ENCODE data around the gene TFAP2E.

Gene TFAP2E

DNA sequence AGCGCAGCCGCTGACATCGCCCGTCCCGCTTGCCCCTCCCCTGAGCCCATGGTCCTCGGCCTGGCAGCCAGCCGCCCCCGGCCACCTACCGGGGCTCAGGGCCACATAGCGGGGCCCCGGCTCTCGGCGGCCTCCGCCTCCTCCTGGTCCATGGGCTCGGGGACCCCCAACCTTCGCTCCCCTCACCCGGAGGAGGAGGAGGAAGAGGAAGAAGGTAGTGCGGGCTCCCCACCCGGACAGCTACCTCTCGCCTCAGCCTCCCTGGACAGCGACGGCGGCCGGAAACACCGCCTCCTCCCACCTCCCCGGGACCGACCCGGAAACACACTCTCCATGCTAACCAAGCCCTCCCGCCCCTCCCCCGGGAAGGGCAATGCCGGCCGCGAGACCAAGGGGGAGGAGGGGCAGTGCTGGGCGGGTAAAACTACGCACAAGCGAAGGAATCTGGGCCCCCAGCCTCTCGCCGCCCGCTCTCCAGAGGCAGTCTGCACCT lies 15.9 kb upstream of the TFAP2E start, which contains the start of gene KIAA0319L:
Gene KIAA0319L, minus strand, starts transcription at position 286 of the 493 bp plus-strand sequence. CDS start 2,912 bp downstream, outside the sequence.
- WGBS (ENCODE audit: insufficient coverage, insufficient read length), result no CpG with 5 or more reads among the region's 39 CpGs

DNA sequence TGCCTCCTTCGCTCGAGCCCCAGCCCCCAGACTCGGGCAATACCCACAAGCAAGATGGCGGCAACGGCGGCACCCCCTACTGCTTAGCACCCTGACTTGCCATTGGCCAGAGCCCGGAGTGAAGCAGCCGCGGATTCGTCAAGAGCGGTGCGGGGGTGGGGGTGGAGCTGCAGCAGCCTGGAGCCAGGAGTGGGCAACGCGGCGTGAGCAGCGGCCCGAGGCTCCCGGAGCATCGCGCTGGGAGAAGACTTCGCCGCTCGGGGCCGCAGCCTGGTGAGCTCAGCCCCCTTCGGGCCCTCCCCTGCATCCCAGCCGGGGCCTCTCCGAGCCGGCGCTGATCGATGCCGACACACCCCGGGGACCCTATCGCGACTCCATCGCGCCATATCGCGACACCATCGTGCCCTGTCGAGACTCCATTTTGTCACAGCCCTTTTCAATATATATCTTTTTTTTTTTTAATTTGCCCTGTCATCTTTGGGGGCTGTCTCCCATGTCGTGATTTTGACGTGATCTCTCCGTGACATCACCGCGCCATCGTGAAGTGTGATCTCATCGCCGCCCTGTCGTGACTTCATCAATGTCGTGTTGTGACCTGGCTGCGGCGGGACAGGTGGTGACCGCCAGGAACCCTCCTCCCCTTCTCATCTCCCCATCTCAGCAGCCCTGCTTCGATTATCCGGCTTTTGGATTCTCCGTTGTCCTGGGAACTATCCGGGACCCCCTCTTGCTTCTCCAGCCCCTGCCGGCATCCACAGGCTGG lies 15.3 kb upstream of the TFAP2E start, which contains the start of gene NCDN:
Gene NCDN, plus strand, starts transcription at position 189 of the 763 bp plus-strand sequence. Its CDS starts 392 bp downstream, at position 581.
- Histone ChIP-seq H3K9me3 (ENCODE audit: control insufficient read depth, insufficient read depth, low read length) (no peaks in the 10 kb centered on the region), H3K27ac (ENCODE audit: low read length) (no peak within 1 kb of the TSS), H3K36me3 (ENCODE audit: control insufficient read depth, insufficient read depth, low read length) (peaks cover 21% of the 10 kb centered on the region), H3K4me1 (ENCODE audit: control insufficient read depth, insufficient read depth, low read length) (peaks cover 3% of the 10 kb centered on the region; the same call in 1 of the 2 replicates), H3K27me3 (ENCODE audit: control insufficient read depth, insufficient read depth, low read length) (no peaks in the 10 kb centered on the region), H3K4me3 (ENCODE audit: low read length) (peak within 1 kb of the TSS; percentile 87)
- DNase-seq (ENCODE audit: low read depth, low spot score), result peak; percentile 94
- no CpG with 5 or more reads among the region's 58 CpGs for WGBS (ENCODE audit: insufficient coverage, insufficient read length)

More for the DNA sequence above, 15.9 kb upstream of the TFAP2E start, which contains the start of gene KIAA0319L:
- H3K9me3 ChIP-seq (ENCODE audit: control insufficient read depth, insufficient read depth, low read length), result no peaks in the 10 kb centered on the region
- no peak for DNase-seq (ENCODE audit: low read depth, low spot score)
- H3K27me3 ChIP-seq (ENCODE audit: control insufficient read depth, insufficient read depth, low read length), result no peaks in the 10 kb centered on the region
- H3K27ac ChIP-seq (ENCODE audit: low read length), result no peak within 1 kb of the TSS
- H3K4me3 ChIP-seq (ENCODE audit: low read length), result peak within 1 kb of the TSS; percentile 87
- H3K36me3 ChIP-seq (ENCODE audit: control insufficient read depth, insufficient read depth, low read length), result peaks cover 18% of the 10 kb centered on the region
- peaks cover 3% of the 10 kb centered on the region; the same call in 1 of the 2 replicates for H3K4me1 ChIP-seq (ENCODE audit: control insufficient read depth, insufficient read depth, low read length)

DNA sequence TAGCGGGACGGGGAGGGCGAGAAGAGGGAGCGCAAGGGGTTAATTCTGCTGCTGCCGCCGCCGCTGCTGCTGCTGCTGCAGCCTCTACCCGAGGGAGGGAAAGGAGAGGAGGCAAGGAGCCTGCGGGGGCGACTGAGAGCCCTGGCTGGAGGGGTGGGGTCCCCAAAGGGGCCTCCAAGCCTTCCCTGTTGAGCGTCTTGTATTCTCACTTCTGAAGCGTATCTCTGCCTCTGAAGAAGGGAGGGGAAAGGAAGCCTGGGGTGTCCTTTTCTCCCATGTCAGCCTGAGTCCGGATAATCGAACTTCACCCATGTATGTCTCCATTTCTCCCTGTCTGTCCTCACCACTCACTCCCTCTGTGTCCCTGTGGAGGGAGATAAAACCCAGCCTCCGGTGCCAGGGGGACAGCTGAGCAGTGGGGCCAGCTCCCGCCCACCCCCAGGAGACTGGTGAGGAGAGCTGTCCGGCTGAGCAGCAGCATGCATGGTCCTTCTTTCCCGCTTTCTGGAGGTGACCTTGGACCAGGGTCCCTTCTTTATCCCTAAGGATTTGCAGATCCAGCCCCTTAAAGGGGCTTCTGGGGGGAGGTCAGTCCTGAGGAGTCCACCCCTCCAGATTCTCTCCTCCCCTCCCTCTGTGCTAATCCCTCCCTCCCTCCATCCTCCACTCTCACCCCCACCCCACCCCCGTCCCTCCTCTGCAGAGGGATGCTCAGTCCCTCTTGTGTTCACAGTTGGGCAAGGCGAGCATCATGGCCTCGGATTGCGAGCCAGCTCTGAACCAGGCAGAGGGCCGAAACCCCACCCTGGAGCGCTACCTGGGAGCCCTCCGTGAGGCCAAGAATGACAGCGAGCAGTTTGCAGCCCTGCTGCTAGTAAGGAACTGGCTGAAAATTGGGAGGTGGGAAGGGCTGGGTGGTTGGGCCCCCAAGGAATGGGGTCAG lies 14.5 kb upstream of the TFAP2E start:
- no peaks in the 10 kb centered on the region for H3K9me3 ChIP-seq (ENCODE audit: control insufficient read depth, insufficient read depth, low read length)
- no peaks in the 10 kb centered on the region for H3K27me3 ChIP-seq (ENCODE audit: control insufficient read depth, insufficient read depth, low read length)
- no peak for DNase-seq (ENCODE audit: low read depth, low spot score)
- peaks cover 3% of the 10 kb centered on the region; the same call in 1 of the 2 replicates for H3K4me1 ChIP-seq (ENCODE audit: control insufficient read depth, insufficient read depth, low read length)
- H3K27ac ChIP-seq (ENCODE audit: low read length), result no peak overlapping the region
- peaks cover 21% of the 10 kb centered on the region for H3K36me3 ChIP-seq (ENCODE audit: control insufficient read depth, insufficient read depth, low read length)
- WGBS (ENCODE audit: insufficient coverage, insufficient read length), result no CpG with 5 or more reads among the region's 26 CpGs
- H3K4me3 ChIP-seq (ENCODE audit: low read length), result peak overlapping the region; percentile 87; the same call in 1 of the 2 replicates

DNA sequence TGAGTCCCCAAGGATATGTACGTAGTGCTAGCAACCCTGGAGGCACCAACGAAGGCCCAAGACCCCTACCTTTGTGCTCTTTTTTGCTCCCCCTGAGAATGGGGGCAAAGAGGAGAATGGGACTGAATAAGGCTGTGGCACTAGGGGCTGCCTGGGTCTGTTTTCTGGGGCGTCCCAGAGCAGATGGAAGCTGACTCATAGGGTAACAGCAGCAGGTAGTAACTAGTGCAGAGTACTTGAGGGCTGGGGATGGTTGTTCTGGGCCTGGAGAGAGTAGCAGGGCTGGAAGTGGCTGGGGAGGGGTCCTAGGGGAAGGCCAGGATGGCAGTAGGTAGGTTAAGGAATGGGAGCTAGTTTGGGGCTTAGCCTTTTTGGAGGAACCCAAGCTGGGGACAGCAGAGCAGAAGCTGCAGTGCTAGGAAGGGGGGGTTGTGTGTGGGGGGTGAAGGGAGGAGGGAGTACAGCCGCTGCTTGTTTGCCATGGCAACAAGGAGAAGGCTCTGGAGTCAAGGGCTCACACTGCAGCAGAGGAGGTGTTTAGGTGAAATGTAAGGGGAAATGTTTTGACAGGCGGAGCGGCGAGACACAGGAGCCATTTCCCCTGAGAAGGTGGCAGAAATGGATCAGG lies 13.7 kb upstream of the TFAP2E start:
- H3K36me3 ChIP-seq (ENCODE audit: control insufficient read depth, insufficient read depth, low read length), result peaks cover 24% of the 10 kb centered on the region
- H3K27ac ChIP-seq (ENCODE audit: low read length), result no peak overlapping the region
- no peak for DNase-seq (ENCODE audit: low read depth, low spot score)
- no peak overlapping the region for H3K4me3 ChIP-seq (ENCODE audit: low read length)
- peaks cover 3% of the 10 kb centered on the region; the same call in 1 of the 2 replicates for H3K4me1 ChIP-seq (ENCODE audit: control insufficient read depth, insufficient read depth, low read length)
- no CpG with 5 or more reads among the region's 7 CpGs for WGBS (ENCODE audit: insufficient coverage, insufficient read length)
- no peaks in the 10 kb centered on the region for H3K9me3 ChIP-seq (ENCODE audit: control insufficient read depth, insufficient read depth, low read length)
- no peaks in the 10 kb centered on the region for H3K27me3 ChIP-seq (ENCODE audit: control insufficient read depth, insufficient read depth, low read length)

DNA sequence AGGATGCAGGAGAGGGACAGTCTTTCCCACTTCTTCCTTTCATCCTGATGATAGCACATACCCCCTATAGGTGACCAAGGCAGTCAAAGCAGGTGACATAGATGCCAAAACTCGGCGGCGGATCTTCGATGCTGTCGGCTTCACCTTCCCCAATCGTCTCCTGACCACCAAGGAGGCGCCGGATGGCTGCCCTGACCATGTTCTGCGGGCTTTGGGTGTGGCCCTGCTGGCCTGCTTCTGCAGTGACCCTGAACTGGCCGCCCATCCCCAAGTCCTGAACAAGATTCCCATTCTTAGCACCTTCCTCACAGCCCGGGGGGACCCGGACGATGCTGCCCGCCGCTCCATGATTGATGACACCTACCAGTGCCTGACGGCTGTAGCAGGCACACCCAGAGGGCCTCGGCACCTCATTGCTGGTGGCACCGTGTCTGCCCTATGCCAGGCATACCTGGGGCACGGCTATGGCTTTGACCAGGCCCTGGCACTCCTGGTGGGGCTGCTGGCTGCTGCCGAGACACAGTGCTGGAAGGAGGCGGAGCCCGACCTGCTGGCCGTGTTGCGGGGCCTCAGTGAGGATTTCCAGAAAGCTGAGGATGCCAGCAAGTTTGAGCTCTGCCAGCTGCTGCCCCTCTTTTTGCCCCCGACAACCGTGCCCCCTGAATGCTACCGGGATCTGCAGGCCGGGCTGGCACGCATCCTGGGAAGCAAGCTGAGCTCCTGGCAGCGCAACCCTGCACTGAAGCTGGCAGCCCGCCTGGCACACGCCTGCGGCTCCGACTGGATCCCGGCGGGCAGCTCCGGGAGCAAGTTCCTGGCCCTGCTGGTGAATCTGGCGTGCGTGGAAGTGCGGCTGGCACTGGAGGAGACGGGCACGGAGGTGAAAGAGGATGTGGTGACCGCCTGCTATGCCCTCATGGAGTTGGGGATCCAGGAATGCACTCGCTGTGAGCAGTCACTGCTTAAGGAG lies 12.6 kb upstream of the TFAP2E start:
- Histone ChIP-seq H3K4me3 (ENCODE audit: low read length) (no peak overlapping the region), H3K36me3 (ENCODE audit: control insufficient read depth, insufficient read depth, low read length) (peaks cover 24% of the 10 kb centered on the region), H3K27me3 (ENCODE audit: control insufficient read depth, insufficient read depth, low read length) (no peaks in the 10 kb centered on the region), H3K9me3 (ENCODE audit: control insufficient read depth, insufficient read depth, low read length) (no peaks in the 10 kb centered on the region), H3K4me1 (ENCODE audit: control insufficient read depth, insufficient read depth, low read length) (no peaks in the 10 kb centered on the region), H3K27ac (ENCODE audit: low read length) (no peak overlapping the region)
- WGBS (ENCODE audit: insufficient coverage, insufficient read length), result no CpG with 5 or more reads among the region's 44 CpGs
- DNase-seq (ENCODE audit: low read depth, low spot score), result no peak

DNA sequence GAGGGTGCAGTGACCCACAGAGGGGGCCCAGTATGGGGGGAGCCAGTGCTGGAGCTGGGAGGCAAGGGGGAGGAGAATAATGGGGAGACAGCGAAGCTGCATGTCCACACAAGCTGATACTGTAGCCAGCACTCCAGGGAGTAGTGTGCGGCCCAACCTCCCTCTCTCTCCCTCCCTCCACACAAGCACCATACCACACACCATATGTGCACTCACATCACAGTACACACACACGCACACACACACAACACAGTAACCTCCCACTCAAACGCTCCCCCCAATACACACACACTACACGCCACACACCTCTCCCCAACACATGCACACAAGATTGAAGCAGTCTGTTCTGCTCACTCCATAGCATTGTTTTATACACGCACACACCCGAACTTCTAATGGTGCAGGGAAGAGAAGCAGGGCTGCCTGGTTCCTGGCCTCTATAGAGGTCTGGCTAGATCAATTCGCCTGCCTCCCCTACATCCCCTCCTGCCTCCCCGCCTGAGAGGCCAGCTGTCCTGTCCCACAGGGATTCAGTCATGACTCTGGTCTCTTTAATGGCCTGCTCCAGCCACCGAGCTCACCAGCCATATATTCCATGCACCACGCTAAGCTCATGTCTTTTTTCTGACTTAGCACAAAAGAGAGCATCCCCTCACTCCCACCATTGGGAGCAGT lies 11.7 kb upstream of the TFAP2E start:
- H3K27me3 ChIP-seq (ENCODE audit: control insufficient read depth, insufficient read depth, low read length), result no peaks in the 10 kb centered on the region
- DNase-seq (ENCODE audit: low read depth, low spot score), result no peak
- WGBS (ENCODE audit: insufficient coverage, insufficient read length), result 100% methylated on average over 3 of the region's 11 CpGs
- no peak overlapping the region for H3K27ac ChIP-seq (ENCODE audit: low read length)
- no peak overlapping the region for H3K4me3 ChIP-seq (ENCODE audit: low read length)
- H3K4me1 ChIP-seq (ENCODE audit: control insufficient read depth, insufficient read depth, low read length), result no peaks in the 10 kb centered on the region
- no peaks in the 10 kb centered on the region for H3K9me3 ChIP-seq (ENCODE audit: control insufficient read depth, insufficient read depth, low read length)
- H3K36me3 ChIP-seq (ENCODE audit: control insufficient read depth, insufficient read depth, low read length), result peaks cover 24% of the 10 kb centered on the region

DNA sequence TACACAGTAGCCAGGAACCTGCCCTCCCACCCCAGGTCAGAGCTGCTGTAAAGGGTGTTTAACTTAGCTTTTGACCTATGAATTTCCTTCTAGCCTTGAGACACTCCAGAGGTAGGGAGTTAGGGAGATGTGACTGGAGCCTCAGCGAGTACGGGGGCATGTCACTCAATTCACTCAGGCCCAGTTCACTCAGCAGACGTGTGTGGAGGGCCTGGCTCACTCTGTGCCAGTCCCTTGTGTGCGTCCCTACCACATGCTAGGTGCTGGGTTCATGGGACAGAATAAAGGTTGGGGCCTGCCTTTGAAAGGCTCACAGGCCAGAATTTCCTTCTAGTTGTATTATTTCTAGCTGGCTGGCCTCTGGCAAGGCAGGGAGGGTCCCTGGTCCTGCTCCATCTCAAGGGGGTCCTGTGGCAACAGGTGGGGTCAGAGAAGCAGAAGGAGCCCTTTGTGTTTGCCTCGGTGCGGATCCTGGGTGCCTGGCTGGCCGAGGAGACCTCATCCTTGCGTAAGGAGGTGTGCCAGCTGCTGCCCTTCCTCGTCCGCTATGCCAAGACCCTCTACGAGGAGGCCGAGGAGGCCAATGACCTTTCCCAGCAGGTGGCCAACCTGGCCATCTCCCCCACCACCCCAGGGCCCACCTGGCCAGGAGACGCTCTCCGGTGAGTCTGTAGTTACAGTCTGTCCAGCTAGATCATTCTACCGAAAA lies 11.0 kb upstream of the TFAP2E start:
- Histone ChIP-seq H3K9me3 (ENCODE audit: control insufficient read depth, insufficient read depth, low read length) (no peaks in the 10 kb centered on the region), H3K4me3 (ENCODE audit: low read length) (no peak overlapping the region), H3K4me1 (ENCODE audit: control insufficient read depth, insufficient read depth, low read length) (no peaks in the 10 kb centered on the region), H3K27ac (ENCODE audit: low read length) (no peak overlapping the region), H3K36me3 (ENCODE audit: control insufficient read depth, insufficient read depth, low read length) (peaks cover 28% of the 10 kb centered on the region), H3K27me3 (ENCODE audit: control insufficient read depth, insufficient read depth, low read length) (no peaks in the 10 kb centered on the region)
- no peak for DNase-seq (ENCODE audit: low read depth, low spot score)
- WGBS (ENCODE audit: insufficient coverage, insufficient read length), result no CpG with 5 or more reads among the region's 15 CpGs

DNA sequence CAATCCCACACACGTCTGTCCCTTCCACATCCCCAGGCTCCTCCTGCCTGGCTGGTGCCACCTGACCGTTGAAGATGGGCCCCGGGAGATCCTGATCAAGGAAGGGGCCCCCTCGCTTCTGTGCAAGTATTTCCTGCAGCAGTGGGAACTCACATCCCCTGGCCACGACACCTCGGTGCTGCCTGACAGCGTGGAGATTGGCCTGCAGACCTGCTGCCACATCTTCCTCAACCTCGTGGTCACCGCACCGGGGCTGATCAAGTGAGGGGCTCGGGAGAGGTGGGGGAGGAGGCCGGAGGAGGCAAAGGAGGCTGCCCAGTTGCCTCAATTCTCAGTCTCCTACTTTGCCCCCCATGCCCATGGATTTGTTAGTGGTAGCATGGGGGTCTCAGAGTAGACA lies 9.9 kb upstream of the TFAP2E start:
- Histone ChIP-seq H3K27ac (ENCODE audit: low read length) (no peak overlapping the region), H3K27me3 (ENCODE audit: control insufficient read depth, insufficient read depth, low read length) (no peaks in the 10 kb centered on the region), H3K4me3 (ENCODE audit: low read length) (no peak overlapping the region), H3K36me3 (ENCODE audit: control insufficient read depth, insufficient read depth, low read length) (peaks cover 28% of the 10 kb centered on the region), H3K4me1 (ENCODE audit: control insufficient read depth, insufficient read depth, low read length) (no peaks in the 10 kb centered on the region), H3K9me3 (ENCODE audit: control insufficient read depth, insufficient read depth, low read length) (no peaks in the 10 kb centered on the region)
- WGBS (ENCODE audit: insufficient coverage, insufficient read length), result no CpG with 5 or more reads among the region's 12 CpGs
- no peak for DNase-seq (ENCODE audit: low read depth, low spot score)
